ENCODE measurements around the gene HCFC1R1.

HCFC1R1 gene

DNA sequence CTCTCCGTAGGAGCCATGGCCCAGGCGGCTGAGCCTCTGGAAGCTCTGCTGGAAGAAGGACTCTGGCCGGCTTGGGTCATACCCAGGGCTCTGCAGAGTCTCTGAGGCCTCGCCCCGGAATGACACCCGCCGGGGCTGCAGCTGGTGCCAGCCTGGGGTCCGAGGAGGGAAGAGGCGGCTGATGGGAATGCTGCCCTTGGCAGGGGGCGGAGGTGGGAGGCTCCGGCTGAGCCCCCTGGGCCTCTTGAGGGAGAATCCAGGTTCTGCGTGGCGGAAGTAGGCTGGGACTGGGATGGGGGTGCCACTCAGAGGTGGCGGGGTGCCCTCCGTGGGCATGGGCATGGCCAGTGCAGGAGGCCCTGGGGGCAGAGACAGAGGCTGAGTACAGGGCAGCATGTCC lies 47.1 kb downstream of the HCFC1R1 start:
- H3K4me1 ChIP-seq (ENCODE audit: insufficient read depth, low read length), result peaks cover 70% of the 10 kb centered on the region
- no peak overlapping the region for H3K27ac ChIP-seq (ENCODE audit: low read length)
- peak overlapping the region; percentile 44; the same call in 1 of the 2 replicates for H3K4me2 ChIP-seq (ENCODE audit: insufficient read depth, low read length)
- H3K9me3 ChIP-seq (ENCODE audit: insufficient read depth, low read length, severe bottlenecking), result no peaks in the 10 kb centered on the region
- peak overlapping the region; percentile 9; the same call in 1 of the 2 replicates for H3K9ac ChIP-seq (ENCODE audit: low read depth, low read length)
- peaks cover 80% of the 10 kb centered on the region for H3K79me2 ChIP-seq (ENCODE audit: insufficient read depth, low read length)
- peaks cover 69% of the 10 kb centered on the region for H4K20me1 ChIP-seq (ENCODE audit: insufficient read depth, low read length)
- no peak overlapping the region for H2AFZ ChIP-seq (ENCODE audit: low read depth, low read length)
- peaks cover 78% of the 10 kb centered on the region for H3K36me3 ChIP-seq (ENCODE audit: insufficient read depth, low read length)
- no peaks in the 10 kb centered on the region for H3K27me3 ChIP-seq (ENCODE audit: insufficient read depth, low read length, poor library complexity)
- TF ChIP-seq EZH2 (IDR thresholded peaks at IDR 0.05; ENCODE audit: borderline replicate concordance, low read depth, low read length, severe bottlenecking), result no peak
- TF ChIP-seq, protein P1, sequence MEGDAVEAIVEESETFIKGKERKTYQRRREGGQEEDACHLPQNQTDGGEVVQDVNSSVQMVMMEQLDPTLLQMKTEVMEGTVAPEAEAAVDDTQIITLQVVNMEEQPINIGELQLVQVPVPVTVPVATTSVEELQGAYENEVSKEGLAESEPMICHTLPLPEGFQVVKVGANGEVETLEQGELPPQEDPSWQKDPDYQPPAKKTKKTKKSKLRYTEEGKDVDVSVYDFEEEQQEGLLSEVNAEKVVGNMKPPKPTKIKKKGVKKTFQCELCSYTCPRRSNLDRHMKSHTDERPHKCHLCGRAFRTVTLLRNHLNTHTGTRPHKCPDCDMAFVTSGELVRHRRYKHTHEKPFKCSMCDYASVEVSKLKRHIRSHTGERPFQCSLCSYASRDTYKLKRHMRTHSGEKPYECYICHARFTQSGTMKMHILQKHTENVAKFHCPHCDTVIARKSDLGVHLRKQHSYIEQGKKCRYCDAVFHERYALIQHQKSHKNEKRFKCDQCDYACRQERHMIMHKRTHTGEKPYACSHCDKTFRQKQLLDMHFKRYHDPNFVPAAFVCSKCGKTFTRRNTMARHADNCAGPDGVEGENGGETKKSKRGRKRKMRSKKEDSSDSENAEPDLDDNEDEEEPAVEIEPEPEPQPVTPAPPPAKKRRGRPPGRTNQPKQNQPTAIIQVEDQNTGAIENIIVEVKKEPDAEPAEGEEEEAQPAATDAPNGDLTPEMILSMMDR (IDR thresholded peaks at IDR 0.05; ENCODE audit: borderline replicate concordance, extremely low read depth, low read length, poor library complexity, severe bottlenecking), result no peak
- no peak for DNase-seq
- ATAC-seq (ENCODE audit: insufficient read depth, low read depth), result no peak
- H3K4me3 ChIP-seq (ENCODE audit: low read depth in 1 of 2, low read length in 2 of 2), result no peak overlapping the region

DNA sequence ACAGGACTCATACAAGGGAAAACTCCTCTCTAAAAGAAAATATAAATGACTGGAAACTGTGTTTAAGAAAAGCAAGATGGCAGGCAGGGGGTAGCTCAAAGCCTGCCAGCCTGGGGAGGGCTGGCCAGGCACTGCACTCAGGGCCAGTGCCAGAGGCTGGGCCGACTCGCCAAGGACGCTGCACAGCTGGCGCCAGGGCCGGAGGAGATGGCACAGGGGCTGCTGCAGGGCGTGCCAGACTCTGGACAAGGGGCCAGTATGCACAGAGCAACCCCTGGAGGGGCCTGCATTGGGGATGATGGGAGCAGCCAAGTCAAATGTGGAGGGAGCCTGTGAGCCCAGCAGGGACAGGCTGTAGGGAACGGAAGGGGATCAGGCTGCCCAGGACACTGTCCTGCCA lies 47.5 kb downstream of the HCFC1R1 start:
- H3K27ac ChIP-seq (ENCODE audit: low read length), result no peak overlapping the region
- no peak overlapping the region for H3K4me3 ChIP-seq (ENCODE audit: low read depth in 1 of 2, low read length in 2 of 2)
- peaks cover 82% of the 10 kb centered on the region for H3K79me2 ChIP-seq (ENCODE audit: insufficient read depth, low read length)

DNA sequence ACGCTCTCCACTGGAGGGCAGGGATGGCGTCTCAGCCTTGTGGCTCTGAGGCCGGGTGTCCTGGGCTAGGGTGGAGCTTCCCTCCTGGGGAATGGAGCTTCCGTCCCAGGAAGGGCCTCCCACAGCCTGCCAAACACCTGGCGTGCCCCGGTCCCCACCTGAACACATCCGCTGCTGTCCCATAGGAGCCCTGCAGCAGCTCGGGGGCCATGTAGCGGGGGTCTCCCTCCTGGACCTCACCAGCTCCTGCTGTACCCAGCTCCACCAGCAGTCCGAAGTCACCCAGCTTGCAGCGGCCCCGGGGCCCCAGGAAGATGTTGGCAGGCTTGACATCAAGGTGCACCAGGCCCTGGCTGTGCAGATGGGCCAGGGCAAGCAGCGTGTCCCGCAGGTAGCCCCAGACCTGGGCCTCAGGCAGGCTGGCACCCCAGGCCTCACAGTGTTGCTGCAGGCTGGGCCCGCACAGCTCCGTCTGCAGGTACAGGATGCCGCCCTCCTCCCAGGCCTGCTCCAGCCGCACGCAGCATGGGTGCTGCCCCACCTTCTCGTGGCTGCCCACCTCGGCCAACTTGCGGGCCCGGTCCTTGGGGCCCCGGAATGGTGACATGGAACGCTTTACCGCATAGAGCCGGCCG lies 48.5 kb downstream of the HCFC1R1 start:
- H3K27me3 ChIP-seq (ENCODE audit: insufficient read depth, low read length, poor library complexity), result no peaks in the 10 kb centered on the region
- H3K9me3 ChIP-seq (ENCODE audit: insufficient read depth, low read length, severe bottlenecking), result no peaks in the 10 kb centered on the region
- peaks cover 74% of the 10 kb centered on the region for H3K4me1 ChIP-seq (ENCODE audit: insufficient read depth, low read length)
- H3K9ac ChIP-seq (ENCODE audit: low read depth, low read length), result no peak overlapping the region
- ATAC-seq (ENCODE audit: insufficient read depth, low read depth) (no peak), DNase-seq (no peak)
- H4K20me1 ChIP-seq (ENCODE audit: insufficient read depth, low read length), result peaks cover 83% of the 10 kb centered on the region
- peak overlapping the region; percentile 10; the same call in 1 of the 2 replicates for H3K4me2 ChIP-seq (ENCODE audit: insufficient read depth, low read length)
- TF ChIP-seq EZH2 (IDR thresholded peaks at IDR 0.05; ENCODE audit: borderline replicate concordance, low read depth, low read length, severe bottlenecking), result no peak
- TF ChIP-seq, protein P1 (IDR thresholded peaks at IDR 0.05; ENCODE audit: borderline replicate concordance, extremely low read depth, low read length, poor library complexity, severe bottlenecking), result no peak
- H3K27ac ChIP-seq (ENCODE audit: low read length), result no peak overlapping the region
- H3K36me3 ChIP-seq (ENCODE audit: insufficient read depth, low read length), result peaks cover 92% of the 10 kb centered on the region
- peaks cover 83% of the 10 kb centered on the region for H3K79me2 ChIP-seq (ENCODE audit: insufficient read depth, low read length)
- no peak overlapping the region for H2AFZ ChIP-seq (ENCODE audit: low read depth, low read length)
- no peak overlapping the region for H3K4me3 ChIP-seq (ENCODE audit: low read depth in 1 of 2, low read length in 2 of 2)

More for the DNA sequence above, 47.5 kb downstream of the HCFC1R1 start:
- DNase-seq (no peak), ATAC-seq (ENCODE audit: insufficient read depth, low read depth) (no peak)
- 0 out of 2 replicates have a peak overlapping the region, but pooled peaks have one; percentile 9 for H3K9ac ChIP-seq (ENCODE audit: low read depth, low read length)
- peaks cover 83% of the 10 kb centered on the region for H3K36me3 ChIP-seq (ENCODE audit: insufficient read depth, low read length)
- no peaks in the 10 kb centered on the region for H3K9me3 ChIP-seq (ENCODE audit: insufficient read depth, low read length, severe bottlenecking)
- peaks cover 74% of the 10 kb centered on the region for H4K20me1 ChIP-seq (ENCODE audit: insufficient read depth, low read length)
- H2AFZ ChIP-seq (ENCODE audit: low read depth, low read length), result no peak overlapping the region
- TF ChIP-seq, protein P1 (IDR thresholded peaks at IDR 0.05; ENCODE audit: borderline replicate concordance, extremely low read depth, low read length, poor library complexity, severe bottlenecking), result no peak
- TF ChIP-seq EZH2 (IDR thresholded peaks at IDR 0.05; ENCODE audit: borderline replicate concordance, low read depth, low read length, severe bottlenecking), result no peak
- 0 out of 2 replicates have a peak overlapping the region, but pooled peaks have one; percentile 44 for H3K4me2 ChIP-seq (ENCODE audit: insufficient read depth, low read length)
- peaks cover 70% of the 10 kb centered on the region for H3K4me1 ChIP-seq (ENCODE audit: insufficient read depth, low read length)
- no peaks in the 10 kb centered on the region for H3K27me3 ChIP-seq (ENCODE audit: insufficient read depth, low read length, poor library complexity)
